ENCODE measurements around the gene TSHZ2.

DNA sequence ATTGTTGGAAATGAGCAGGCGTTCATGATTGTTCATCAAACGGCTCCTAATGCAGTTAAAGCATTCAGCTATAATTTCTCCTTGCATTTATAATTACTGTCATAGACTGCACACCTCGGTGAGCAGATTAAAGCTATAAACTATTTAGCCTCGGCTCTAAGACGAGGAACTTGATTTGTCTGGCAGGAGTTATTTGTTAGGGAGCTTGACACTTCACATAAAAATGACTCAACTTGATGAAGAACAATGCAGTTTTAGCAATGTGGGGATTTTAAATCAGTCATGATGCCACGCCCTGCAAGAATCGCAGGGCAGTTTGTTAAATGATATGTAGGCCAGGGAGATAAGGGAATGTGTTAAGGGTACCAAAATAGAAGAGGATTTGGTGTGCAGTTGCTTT is 290.2 kb downstream of the TSHZ2 start:
- no peak for TF ChIP-seq EP300 (IDR thresholded peaks at IDR 0.05; ENCODE audit: low read depth)
- TF ChIP-seq, protein P1, sequence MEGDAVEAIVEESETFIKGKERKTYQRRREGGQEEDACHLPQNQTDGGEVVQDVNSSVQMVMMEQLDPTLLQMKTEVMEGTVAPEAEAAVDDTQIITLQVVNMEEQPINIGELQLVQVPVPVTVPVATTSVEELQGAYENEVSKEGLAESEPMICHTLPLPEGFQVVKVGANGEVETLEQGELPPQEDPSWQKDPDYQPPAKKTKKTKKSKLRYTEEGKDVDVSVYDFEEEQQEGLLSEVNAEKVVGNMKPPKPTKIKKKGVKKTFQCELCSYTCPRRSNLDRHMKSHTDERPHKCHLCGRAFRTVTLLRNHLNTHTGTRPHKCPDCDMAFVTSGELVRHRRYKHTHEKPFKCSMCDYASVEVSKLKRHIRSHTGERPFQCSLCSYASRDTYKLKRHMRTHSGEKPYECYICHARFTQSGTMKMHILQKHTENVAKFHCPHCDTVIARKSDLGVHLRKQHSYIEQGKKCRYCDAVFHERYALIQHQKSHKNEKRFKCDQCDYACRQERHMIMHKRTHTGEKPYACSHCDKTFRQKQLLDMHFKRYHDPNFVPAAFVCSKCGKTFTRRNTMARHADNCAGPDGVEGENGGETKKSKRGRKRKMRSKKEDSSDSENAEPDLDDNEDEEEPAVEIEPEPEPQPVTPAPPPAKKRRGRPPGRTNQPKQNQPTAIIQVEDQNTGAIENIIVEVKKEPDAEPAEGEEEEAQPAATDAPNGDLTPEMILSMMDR (IDR thresholded peaks at IDR 0.05): no peak
